Stimulated activated CD8-positive, alpha-beta memory T cell treated with anti-CD3 and anti-CD28 coated beads, Interleukin-12 subunit alpha, Interleukin-12 subunit beta, amount 100 ng/mL, for 1 hour (primary cell): Measurements from ENCODE around the gene CROCC.
"Not testable (repeated sequence)": the region's sequence is repeated elsewhere in the genome, so short reads cannot be mapped to it uniquely, and the experiment has no call there.

ENCODE experiments used
- DNase-seq: peaks from one replicate; pipeline ENCODE4 v3.0.0-alpha.2; 2020; ENCODE audit warnings: low read depth

The CROCC gene

GRCh38 chr1:16916036-16916880 lies 5.5 kb upstream of the CROCC start:
- not testable (repeated sequence) for DNase-seq

- no peak for DNase-seq
These were observed 3.4 kb upstream of the CROCC start for GRCh38 chr1:16918371-16918770.

- not testable (repeated sequence) for DNase-seq
These were observed 2.6 kb upstream of the CROCC start for GRCh38 chr1:16918936-16919665.

GRCh38 chr1:16920951-16921350 lies 780 bp upstream of the CROCC start:
- DNase-seq = no peak

- no peak for DNase-seq
These were observed 735 bp downstream of the CROCC start for GRCh38 chr1:16922466-16922865.

- DNase-seq = no peak
These were observed 1.2 kb downstream of the CROCC start for GRCh38 chr1:16922885-16923431.

- DNase-seq = no peak
These were observed 2.6 kb downstream of the CROCC start for GRCh38 chr1:16924216-16924918.

- no peak for DNase-seq
These were observed 3.3 kb downstream of the CROCC start for GRCh38 chr1:16924919-16925477.

- no peak for DNase-seq
These were observed 4.1 kb downstream of the CROCC start for GRCh38 chr1:16925635-16926490.

- DNase-seq = no peak
These were observed 4.9 kb downstream of the CROCC start for GRCh38 chr1:16926491-16927073.

- DNase-seq = no peak
These were observed 5.5 kb downstream of the CROCC start for GRCh38 chr1:16927256-16927655.

GRCh38 chr1:16927711-16928485 lies 6.2 kb downstream of the CROCC start:
- no peak for DNase-seq

GRCh38 chr1:16929146-16930041 lies 7.7 kb downstream of the CROCC start:
- DNase-seq = not testable (repeated sequence)

GRCh38 chr1:16931206-16931934 lies 9.6 kb downstream of the CROCC start:
- DNase-seq = not testable (repeated sequence)

- DNase-seq = not testable (repeated sequence)
These were observed 12.2 kb downstream of the CROCC start for GRCh38 chr1:16933945-16934344.

- DNase-seq = not testable (repeated sequence)
These were observed 14.8 kb downstream of the CROCC start for GRCh38 chr1:16936580-16936979.

GRCh38 chr1:16938351-16939321 lies 16.9 kb downstream of the CROCC start:
- no peak for DNase-seq
